Thyroid gland (tissue), 4 donors: ENCODE results near the gene CPLX1.

ENCODE experiments used
- CTCF ChIP-seq, 6 experiments: fragments of 200-600 bp in 3 of 6; fragments of 450-650 bp in 3 of 6; sonication (generic) in 3 of 6; IDR thresholded peaks; one replicate each; pipeline ENCODE4 v1.5.1; 2016 to 2019; ENCODE audit warnings: antibody characterized with exemption in 6 of 6, mild to moderate bottlenecking in 2 of 6, inconsistent platforms in 1 of 6, moderate library complexity in 1 of 6
- POLR2A ChIP-seq, 2 donors: fragments of 450-650 bp; IDR thresholded peaks; one replicate each; pipeline ENCODE4 v1.6.1; 2017; ENCODE audit warnings: antibody characterized with exemption in 2 of 2, mild to moderate bottlenecking in 2 of 2, moderate library complexity in 1 of 2

- no peak for TF ChIP-seq CTCF (IDR thresholded peaks at IDR 0.05)
- TF ChIP-seq POLR2A (IDR thresholded peaks at IDR 0.05) = no peak
Observed at GRCh38 chr4:819401-820229, 6.3 kb downstream of the CPLX1 start.
